Upper lobe of left lung (tissue), 4 donors: ENCODE results near the gene ATG3.

ENCODE experiments used
- CTCF ChIP-seq, 6 experiments: fragments of 450-650 bp in 4 of 6; fragments of 200-600 bp in 2 of 6; sonication (generic) in 2 of 6; IDR thresholded peaks; one replicate each; pipeline ENCODE4 v1.5.1; 2016 to 2019; ENCODE audit warnings: antibody characterized with exemption in 6 of 6
- EP300 ChIP-seq, 4 donors: sonication (generic); formaldehyde crosslinking; IDR thresholded peaks; one replicate each; pipeline ENCODE4 v1.5.1; 2017; ENCODE audit warnings: antibody characterized with exemption in 4 of 4, control low read depth in 2 of 4
- POLR2A ChIP-seq, 4 donors: fragments of 450-650 bp; IDR thresholded peaks; one replicate each; pipeline ENCODE4 v1.5.1; 2016 to 2017; ENCODE audit warnings: antibody characterized with exemption in 4 of 4, mild to moderate bottlenecking in 2 of 4
- POLR2AphosphoS5 ChIP-seq, 2 donors: sonication (generic); formaldehyde crosslinking; IDR thresholded peaks; one replicate each; pipeline ENCODE4 v1.5.1; 2017; ENCODE audit warnings: antibody characterized with exemption in 2 of 2

DNA sequence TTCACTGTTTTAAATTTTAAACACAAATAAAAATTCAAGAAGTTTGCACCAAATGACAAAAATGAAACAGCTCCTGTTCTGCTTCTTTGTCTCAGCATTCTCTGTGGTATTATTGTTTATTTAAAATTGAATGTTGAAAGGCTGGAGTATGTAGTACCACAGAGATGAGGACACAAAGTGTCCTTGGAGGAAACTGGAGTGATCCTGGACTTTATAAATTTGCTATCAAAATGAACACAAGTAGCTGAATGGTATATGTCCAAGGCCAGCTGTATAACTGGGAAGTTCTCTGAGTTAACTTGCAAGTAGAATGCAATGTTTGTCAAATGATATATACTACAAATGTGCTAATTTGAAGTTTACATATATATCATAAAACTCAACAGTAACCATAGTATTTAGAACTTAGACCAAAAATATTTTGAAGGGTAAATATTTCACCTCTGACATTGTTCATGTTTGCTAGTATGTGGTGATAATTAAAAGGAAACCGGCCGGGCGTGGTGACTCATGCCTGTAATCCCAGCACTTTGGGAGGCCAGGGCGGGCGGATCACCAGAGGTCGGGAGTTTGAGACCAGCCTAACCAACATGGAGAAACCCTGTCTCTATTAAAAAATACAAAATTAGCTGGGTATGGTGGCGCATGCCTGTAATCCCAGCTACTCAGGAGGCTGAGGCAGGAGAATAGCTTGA is 74.8 kb downstream of the ATG3 start:
- TF ChIP-seq POLR2AphosphoS5 (IDR thresholded peaks at IDR 0.05) (no peak), CTCF (IDR thresholded peaks at IDR 0.05) (no peak), EP300 (IDR thresholded peaks at IDR 0.05) (no peak), POLR2A (IDR thresholded peaks at IDR 0.05) (no peak)
